Measurements from ENCODE around the gene BRD9.
"Not testable (repeated sequence)": the region's sequence is repeated elsewhere in the genome, so short reads cannot be mapped to it uniquely, and the experiment has no call there.

BRD9 gene

GRCh38 chr5:934381-934967, 41.9 kb upstream of the BRD9 start:
- peak; percentile 42 for DNase-seq (ENCODE audit: low read depth)
- TF ChIP-seq, protein P1, sequence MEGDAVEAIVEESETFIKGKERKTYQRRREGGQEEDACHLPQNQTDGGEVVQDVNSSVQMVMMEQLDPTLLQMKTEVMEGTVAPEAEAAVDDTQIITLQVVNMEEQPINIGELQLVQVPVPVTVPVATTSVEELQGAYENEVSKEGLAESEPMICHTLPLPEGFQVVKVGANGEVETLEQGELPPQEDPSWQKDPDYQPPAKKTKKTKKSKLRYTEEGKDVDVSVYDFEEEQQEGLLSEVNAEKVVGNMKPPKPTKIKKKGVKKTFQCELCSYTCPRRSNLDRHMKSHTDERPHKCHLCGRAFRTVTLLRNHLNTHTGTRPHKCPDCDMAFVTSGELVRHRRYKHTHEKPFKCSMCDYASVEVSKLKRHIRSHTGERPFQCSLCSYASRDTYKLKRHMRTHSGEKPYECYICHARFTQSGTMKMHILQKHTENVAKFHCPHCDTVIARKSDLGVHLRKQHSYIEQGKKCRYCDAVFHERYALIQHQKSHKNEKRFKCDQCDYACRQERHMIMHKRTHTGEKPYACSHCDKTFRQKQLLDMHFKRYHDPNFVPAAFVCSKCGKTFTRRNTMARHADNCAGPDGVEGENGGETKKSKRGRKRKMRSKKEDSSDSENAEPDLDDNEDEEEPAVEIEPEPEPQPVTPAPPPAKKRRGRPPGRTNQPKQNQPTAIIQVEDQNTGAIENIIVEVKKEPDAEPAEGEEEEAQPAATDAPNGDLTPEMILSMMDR (IDR thresholded peaks at IDR 0.05; ENCODE audit: low read length, missing control alignments): peak; percentile 41
- not testable (repeated sequence) for H3K4me3 ChIP-seq (replicated peaks; ENCODE audit: low read depth, low read length)

DNA sequence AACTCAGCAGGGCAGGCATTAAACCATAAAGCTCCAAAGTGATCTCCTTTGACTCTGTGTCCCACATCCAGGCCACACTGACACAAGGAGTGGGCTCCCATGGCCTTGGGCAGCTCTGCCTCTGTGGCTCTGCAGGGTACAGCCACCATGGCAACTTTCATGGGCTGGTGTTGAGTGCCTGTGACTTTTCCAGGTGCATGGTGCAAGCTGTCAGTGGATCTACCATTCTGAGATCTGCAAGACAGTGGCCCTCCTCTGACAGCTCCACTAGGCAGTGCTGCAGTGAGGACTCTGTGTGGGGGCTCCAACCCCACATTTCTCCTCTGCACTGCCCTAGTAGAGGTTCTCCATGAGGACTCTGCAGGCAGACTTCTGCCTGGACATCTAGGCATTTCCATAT, 41.4 kb upstream of the BRD9 start:
- H3K4me3 ChIP-seq (replicated peaks; ENCODE audit: low read depth, low read length); DNase-seq (ENCODE audit: low read depth): not testable (repeated sequence)

DNA sequence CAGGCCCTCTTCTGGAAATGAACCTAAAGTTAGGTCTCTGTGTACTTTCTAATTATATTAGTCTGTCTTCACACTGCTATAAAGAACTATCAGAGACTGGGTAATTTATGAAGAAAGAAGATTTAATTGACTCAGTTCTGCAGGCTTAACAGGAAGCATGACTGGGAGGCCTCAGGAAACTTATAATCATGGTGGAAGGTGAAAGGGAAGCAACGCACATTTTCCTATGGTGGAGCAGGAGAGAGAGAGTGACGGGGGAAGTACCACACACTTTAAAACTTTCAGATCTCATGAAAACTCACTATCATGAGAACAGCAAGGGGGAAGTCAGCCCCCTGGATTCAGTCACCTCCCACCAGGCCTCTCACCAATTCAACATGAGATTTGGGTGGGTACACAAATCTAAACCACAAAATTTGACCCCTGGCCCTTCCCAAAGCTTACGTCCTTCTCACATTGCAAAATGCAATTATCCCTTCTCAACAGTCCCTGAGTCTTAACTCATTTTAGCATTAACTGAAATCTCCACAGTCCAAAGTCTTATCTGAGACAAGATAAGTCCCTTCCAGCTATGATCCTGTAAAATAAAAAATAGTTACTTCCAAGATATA, 40.8 kb upstream of the BRD9 start:
- no peak for DNase-seq (ENCODE audit: low read depth)
- no peak overlapping the region for H3K4me3 ChIP-seq (replicated peaks; ENCODE audit: low read depth, low read length)
- TF ChIP-seq, protein P1 (IDR thresholded peaks at IDR 0.05; ENCODE audit: low read length, missing control alignments): no peak

DNA sequence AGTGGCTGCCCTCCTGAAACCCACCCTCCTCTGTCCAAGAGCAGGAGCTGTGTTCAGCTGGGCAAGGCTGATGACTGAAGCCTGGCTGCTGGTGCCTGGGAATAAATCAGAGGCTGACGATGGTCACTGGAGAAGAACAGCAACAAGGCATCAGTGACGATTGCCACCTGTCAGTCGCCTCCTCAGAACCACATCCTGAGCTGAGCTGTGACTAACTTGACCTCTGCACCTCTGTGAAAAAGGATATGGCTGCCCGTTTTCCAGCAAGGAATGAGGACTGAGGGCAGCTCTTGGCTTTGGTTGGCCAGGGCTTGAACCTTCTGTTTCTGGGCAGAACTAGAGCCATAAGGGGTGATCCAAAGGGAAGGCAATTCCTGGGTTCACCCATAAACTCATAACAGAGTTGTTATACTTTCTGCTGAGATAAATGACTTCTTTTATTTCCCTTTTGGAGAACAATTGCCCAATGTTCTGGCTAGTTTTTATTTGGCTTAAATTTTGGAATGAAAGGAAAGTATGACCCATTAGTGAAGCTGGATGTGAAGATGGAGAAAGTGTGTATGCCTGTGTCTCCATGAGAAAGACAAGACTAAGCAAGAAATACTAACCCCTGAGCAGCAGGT, 40.1 kb upstream of the BRD9 start:
- peak; percentile 23 for DNase-seq (ENCODE audit: low read depth)
- TF ChIP-seq, protein P1 (IDR thresholded peaks at IDR 0.05; ENCODE audit: low read length, missing control alignments): no peak

DNA sequence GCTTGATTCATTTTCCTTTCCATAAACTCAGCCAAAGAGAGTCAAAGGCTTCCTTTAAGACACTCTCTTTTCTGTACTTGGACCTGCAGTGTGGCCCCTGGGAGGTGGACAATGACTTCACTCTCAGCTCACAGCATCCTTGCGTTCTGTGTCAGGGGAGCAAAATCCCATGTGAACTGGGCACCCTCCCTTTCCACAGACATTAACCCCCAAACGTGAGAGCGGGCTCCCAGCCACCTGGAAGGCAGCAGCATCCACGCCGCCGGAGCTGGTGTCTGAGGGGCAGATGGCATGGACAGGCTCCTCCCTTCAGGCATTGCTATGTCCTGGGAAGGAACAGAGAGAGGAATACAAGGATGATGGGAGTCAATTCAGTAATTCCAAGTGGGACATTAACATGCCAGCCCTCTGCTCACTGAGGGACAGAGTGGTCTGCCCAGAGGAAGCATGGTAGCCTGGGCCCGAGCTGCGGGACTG, 39.6 kb upstream of the BRD9 start:
- H3K4me3 ChIP-seq (replicated peaks; ENCODE audit: low read depth, low read length): no peak overlapping the region
- DNase-seq (ENCODE audit: low read depth): no peak
- TF ChIP-seq, protein P1 (IDR thresholded peaks at IDR 0.05; ENCODE audit: low read length, missing control alignments): no peak

More for the DNA sequence above, 40.1 kb upstream of the BRD9 start:
- H3K4me3 ChIP-seq (replicated peaks; ENCODE audit: low read depth, low read length): no peak overlapping the region

GRCh38 chr5:931570-932145, 39.1 kb upstream of the BRD9 start:
- DNase-seq (ENCODE audit: low read depth): no peak
- no peak overlapping the region for H3K4me3 ChIP-seq (replicated peaks; ENCODE audit: low read depth, low read length)
- TF ChIP-seq, protein P1 (IDR thresholded peaks at IDR 0.05; ENCODE audit: low read length, missing control alignments): no peak

DNA sequence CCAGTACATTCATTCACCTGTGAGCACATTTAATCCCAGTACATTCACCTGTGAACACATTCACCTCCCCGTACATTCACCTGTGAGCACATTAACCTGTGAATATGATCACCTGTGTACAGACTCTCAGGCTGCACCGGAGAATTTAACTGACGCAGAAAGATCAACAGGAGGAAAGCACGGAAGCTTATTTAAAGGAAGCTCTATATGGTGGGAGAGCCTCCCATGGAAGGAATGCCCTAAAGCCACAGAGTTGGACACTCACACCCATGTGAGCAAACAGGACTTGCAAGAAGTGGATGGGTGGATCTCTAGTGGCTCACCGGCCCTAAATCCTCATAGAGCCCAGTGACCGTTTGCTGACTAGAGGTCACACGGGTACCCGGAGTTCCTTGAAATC, 38.3 kb upstream of the BRD9 start:
- DNase-seq (ENCODE audit: low read depth): no peak
- H3K4me3 ChIP-seq (replicated peaks; ENCODE audit: low read depth, low read length): no peak overlapping the region
- TF ChIP-seq, protein P1 (IDR thresholded peaks at IDR 0.05; ENCODE audit: low read length, missing control alignments): no peak

All from fibroblast of pulmonary artery (primary cell).